Endothelial cell of umbilical vein (primary cell): Measurements from ENCODE around the gene METRN. TPM values are rescaled to one million over a fixed set of nuclear protein-coding genes. Genes with fewer than 3 reads are reported as not detected.
A peak's percentile ranks its signal among the peaks of the same experiment; 100 is the strongest.

Experiments used
- BruUV-seq: library from RNA; stranded (reverse); fragments of 400-500 nt; replicated peaks from 2 replicates; lab custom pipeline; 2021; lab: Mats Ljungman, UMichigan
- CTCF ChIA-PET: fragments of 300-600, 350-600 bp; sonication (Branson Sonifier 250); formaldehyde crosslinking; loops from one replicate; lab custom pipeline; 2021; ENCODE audit warnings: antibody characterized with exemption, inconsistent platforms; lab: Charles Lee
- POLR2A ChIA-PET: fragments of 300-600, 350-600 bp; sonication (Branson Sonifier 250); formaldehyde crosslinking; loops from one replicate; lab custom pipeline; 2021; ENCODE audit warnings: antibody characterized with exemption, inconsistent platforms; lab: Charles Lee
- DNase-seq: peaks from one replicate; pipeline ENCODE4 v3.0.0-alpha.2; 2011; ENCODE audit warnings: low read depth, low spot score
- FAIRE-seq: peaks from 2 replicates; lab custom pipeline; 2011; peaks lifted over from hg19 to GRCh38; lab: Jason Lieb, UNC
- H2AFZ ChIP-seq: 2 replicates; pipeline ENCODE4 v1.6.0; 2012; ENCODE audit warnings: low read depth, low read length, control low read depth, inconsistent platforms
- H3K27ac ChIP-seq: 2 replicates; pipeline ENCODE4 v1.5.1; 2011; ENCODE audit warnings: low read depth, mild to moderate bottlenecking, control low read depth, low read length, moderate library complexity; ENCODE audit not compliant: insufficient read depth
- H3K27me3 ChIP-seq, 2 experiments: 2 replicates each; pipeline versions ENCODE4 v1.6.0 to v1.6.1; 2011; ENCODE audit warnings: low read length in 2 of 2, mixed read lengths in 1 of 2; ENCODE audit not compliant: control insufficient read depth in 2 of 2, insufficient read depth in 2 of 2
- H3K36me3 ChIP-seq, 2 experiments: 2 replicates in 1 of 2; 3 replicates in 1 of 2; pipeline ENCODE4 v1.5.1; 2011; ENCODE audit warnings: low read length in 2 of 2, mild to moderate bottlenecking in 1 of 2, moderate library complexity in 1 of 2; ENCODE audit not compliant: control insufficient read depth in 2 of 2, insufficient read depth in 2 of 2; ENCODE audit errors: extremely low read depth in 1 of 2
- H3K4me1 ChIP-seq: 3 replicates; pipeline ENCODE4 v1.5.1; 2011; ENCODE audit warnings: mild to moderate bottlenecking, low read length; ENCODE audit not compliant: control insufficient read depth, insufficient read depth; ENCODE audit errors: extremely low read depth
- H3K4me2 ChIP-seq: 2 replicates; pipeline ENCODE4 v1.6.1; 2011; ENCODE audit warnings: low read length, control low read depth, mixed read lengths; ENCODE audit not compliant: insufficient read depth
- H3K4me3 ChIP-seq, 3 experiments: fragments of 200-600 bp in 1 of 3; sonication (generic), shearing (Covaris generic) in 1 of 3; replicated peaks in 1 of 3; 2 replicates each; pipeline ENCODE4 v1.5.1; 2011 to 2016; ENCODE audit warnings: control low read depth in 3 of 3, low read length in 3 of 3, mild to moderate bottlenecking in 2 of 3, inconsistent platforms in 1 of 3, low read depth in 1 of 3, moderate library complexity in 1 of 3; ENCODE audit not compliant: insufficient read depth in 1 of 3
- H3K79me2 ChIP-seq: 2 replicates; pipeline ENCODE4 v1.6.0; 2012; ENCODE audit warnings: low read length, inconsistent platforms; ENCODE audit not compliant: control insufficient read depth, insufficient read depth
- H3K9ac ChIP-seq: replicated peaks from 2 replicates; pipeline ENCODE3; 2011; ENCODE audit warnings: low read length, control low read depth; ENCODE audit not compliant: insufficient read depth; ENCODE audit errors: extremely low read depth
- H3K9me1 ChIP-seq: replicated peaks from 3 replicates; pipeline ENCODE4 v1.6.0; 2011; ENCODE audit warnings: mild to moderate bottlenecking, low read length; ENCODE audit not compliant: control insufficient read depth, insufficient read depth; ENCODE audit errors: extremely low read depth
- H3K9me3 ChIP-seq: replicated peaks from 2 replicates; pipeline ENCODE4 v1.5.1; 2012; ENCODE audit warnings: low read length, inconsistent platforms; ENCODE audit not compliant: control insufficient read depth, insufficient read depth
- H4K20me1 ChIP-seq: replicated peaks from 2 replicates; pipeline ENCODE3; 2011; ENCODE audit warnings: mild to moderate bottlenecking, low read length; ENCODE audit not compliant: control insufficient read depth, insufficient read depth; ENCODE audit errors: extremely low read depth
- MYC ChIP-seq: IDR thresholded peaks from one replicate; pipeline ENCODE4 v1.6.1; 2011; ENCODE audit warnings: mild to moderate bottlenecking, low read depth, low read length
- dilution Hi-C: fragments of 300-500 bp; cut with MboI; formaldehyde crosslinking; loops from one replicate; pipeline ENCODE4 v1.15.0; 2019; ENCODE audit warnings: low sequenced_read_pairs; ENCODE audit not compliant: extremely low pct_ligation_motif_present
- intact Hi-C: fragments of 100-400 bp; cut with micrococcal nuclease; formaldehyde crosslinking; loops from one replicate; pipeline ENCODE4 v1.10.0; 2022
- polyA plus RNA-seq, 4 experiments: library from polyadenylated mRNA; depleted of rRNA in 3 of 4; stranded (reverse) in 3 of 4; unstranded in 1 of 4; fragments of >200 nt; gene quantifications; 2 replicates each; pipeline versions ENCODE4 v1.2.1 to v1.2.3, GENCODE V29; 2011 to 2012; ENCODE audit warnings: missing spikeins in 1 of 4
- total RNA-seq: library from RNA; stranded (reverse); gene quantifications from 2 replicates; pipeline ENCODE4 v1.2.3, GENCODE V29; 2021
- TF ChIP-seq, protein P1 (sequence below): IDR thresholded peaks from 2 replicates; pipeline ENCODE4 v1.6.1; 2011; ENCODE audit not compliant: insufficient read depth, insufficient read length
- TF ChIP-seq, protein P2 (sequence below), 2 donors: IDR thresholded peaks; 1 replicate in 1 of 2; 2 replicates in 1 of 2; pipeline ENCODE4 v1.5.1; 2011; ENCODE audit warnings: low read length in 2 of 2, mild to moderate bottlenecking in 2 of 2, moderate library complexity in 2 of 2, control low read depth in 1 of 2, inconsistent platforms in 1 of 2, low read depth in 1 of 2; ENCODE audit not compliant: insufficient read depth in 1 of 2; ENCODE audit errors: extremely low read depth in 1 of 2

METRN gene
- total and polyA plus RNA-seq, 2 donors (not counting 3 experiments of a cell fraction or from before 2014, with no cell fraction given), result 10.0 to 16.1 TPM

DNA sequence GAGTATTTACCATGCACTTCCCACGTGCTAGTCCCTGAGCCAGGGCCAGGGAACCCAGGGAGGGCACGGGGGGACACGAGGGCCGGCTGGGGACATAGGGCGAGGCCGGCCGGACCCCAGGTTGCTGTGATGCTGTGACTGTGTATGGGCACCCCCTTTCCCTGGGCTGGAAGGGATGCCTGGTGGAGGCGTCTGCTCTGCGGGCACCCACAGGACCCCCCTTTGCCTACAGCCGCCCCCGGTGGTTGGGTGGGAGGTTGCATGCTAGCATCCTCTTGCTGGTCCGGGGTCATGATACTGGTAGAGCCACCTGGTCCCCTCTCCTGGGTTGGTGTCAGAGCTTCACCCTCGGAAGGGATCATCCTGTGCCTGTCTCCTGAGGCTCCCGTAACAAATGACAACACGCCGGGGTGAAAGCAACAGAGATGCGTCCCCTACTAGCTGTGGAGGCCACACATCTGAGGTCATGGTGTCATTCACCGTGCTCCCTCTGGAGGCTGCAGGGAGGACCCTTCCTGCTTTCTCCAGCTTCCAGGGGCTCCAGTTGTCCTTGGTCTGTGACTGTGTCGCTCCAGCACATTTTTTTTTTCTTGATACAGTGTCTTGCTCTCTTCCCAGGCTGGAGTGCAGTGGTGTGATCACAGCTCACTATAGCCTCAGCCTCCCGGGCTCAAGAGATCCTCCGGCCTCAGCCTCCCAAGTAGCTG lies 29.0 kb downstream of the METRN start:
- Histone ChIP-seq H4K20me1 (no peaks in the 10 kb centered on the region), H3K4me2 (no peak overlapping the region), H3K9me1 (no peaks in the 10 kb centered on the region), H3K4me3 (no peak overlapping the region), H3K36me3 (no peaks in the 10 kb centered on the region), H3K27ac (no peak overlapping the region), H3K9ac (no peak overlapping the region), H3K9me3 (no peaks in the 10 kb centered on the region), H3K79me2 (peaks cover 6% of the 10 kb centered on the region), H3K4me1 (peaks cover 10% of the 10 kb centered on the region), H2AFZ (no peak overlapping the region), H3K27me3 (no peaks in the 10 kb centered on the region)
- CTCF ChIA-PET, result interaction anchor here (1.7 kb wide), 1 partner anchor 41 kb away, joined by 4 read pairs; no protein-coding TSS in a partner anchor
- no peak for DNase-seq
- intact Hi-C loops, result loop anchor here (5.0 kb wide), 1 partner anchor 43 kb away; the partner anchor contains the start of genes CHTF18 and RPUSD1
- no TSS peak for BruUV-seq
- dilution Hi-C loops, result no loop called here
- TF ChIP-seq, protein P1, sequence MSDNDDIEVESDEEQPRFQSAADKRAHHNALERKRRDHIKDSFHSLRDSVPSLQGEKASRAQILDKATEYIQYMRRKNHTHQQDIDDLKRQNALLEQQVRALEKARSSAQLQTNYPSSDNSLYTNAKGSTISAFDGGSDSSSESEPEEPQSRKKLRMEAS, result no peak
- TF ChIP-seq, protein P2, sequence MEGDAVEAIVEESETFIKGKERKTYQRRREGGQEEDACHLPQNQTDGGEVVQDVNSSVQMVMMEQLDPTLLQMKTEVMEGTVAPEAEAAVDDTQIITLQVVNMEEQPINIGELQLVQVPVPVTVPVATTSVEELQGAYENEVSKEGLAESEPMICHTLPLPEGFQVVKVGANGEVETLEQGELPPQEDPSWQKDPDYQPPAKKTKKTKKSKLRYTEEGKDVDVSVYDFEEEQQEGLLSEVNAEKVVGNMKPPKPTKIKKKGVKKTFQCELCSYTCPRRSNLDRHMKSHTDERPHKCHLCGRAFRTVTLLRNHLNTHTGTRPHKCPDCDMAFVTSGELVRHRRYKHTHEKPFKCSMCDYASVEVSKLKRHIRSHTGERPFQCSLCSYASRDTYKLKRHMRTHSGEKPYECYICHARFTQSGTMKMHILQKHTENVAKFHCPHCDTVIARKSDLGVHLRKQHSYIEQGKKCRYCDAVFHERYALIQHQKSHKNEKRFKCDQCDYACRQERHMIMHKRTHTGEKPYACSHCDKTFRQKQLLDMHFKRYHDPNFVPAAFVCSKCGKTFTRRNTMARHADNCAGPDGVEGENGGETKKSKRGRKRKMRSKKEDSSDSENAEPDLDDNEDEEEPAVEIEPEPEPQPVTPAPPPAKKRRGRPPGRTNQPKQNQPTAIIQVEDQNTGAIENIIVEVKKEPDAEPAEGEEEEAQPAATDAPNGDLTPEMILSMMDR (IDR thresholded peaks at IDR 0.05; ENCODE audit: extremely low read depth in 1 of 2, insufficient read depth in 1 of 2, low read depth in 1 of 2, low read length in 2 of 2), result peak in 1 of 2 donors; percentile 16
- FAIRE-seq, result no peak
- POLR2A ChIA-PET, result no interaction called here

DNA sequence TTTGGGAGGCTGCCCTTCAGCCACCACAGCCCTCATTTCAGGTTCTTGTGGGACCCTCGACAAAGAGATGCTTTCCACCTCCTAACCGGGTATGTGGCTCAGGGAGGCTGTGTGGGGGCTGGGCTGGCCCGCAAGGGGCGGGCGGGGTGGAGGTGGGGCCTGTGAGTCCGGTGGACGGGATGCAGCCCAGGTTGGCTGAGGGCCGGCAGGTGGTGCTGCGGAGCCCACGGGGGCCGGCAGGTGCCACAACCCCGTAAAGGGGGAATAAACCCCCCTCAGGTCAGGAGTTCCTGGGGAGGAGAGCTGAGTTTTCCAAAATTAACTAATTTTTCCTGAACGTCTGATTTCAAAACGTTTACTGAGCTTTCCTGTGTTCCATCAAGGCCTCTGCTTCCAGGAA lies 30.8 kb downstream of the METRN start:
- DNase-seq (no peak), FAIRE-seq (no peak)
- Histone ChIP-seq H3K9me1 (no peaks in the 10 kb centered on the region), H3K9me3 (no peaks in the 10 kb centered on the region), H3K27ac (no peak overlapping the region), H2AFZ (no peak overlapping the region), H4K20me1 (no peaks in the 10 kb centered on the region), H3K4me3 (no peak overlapping the region), H3K4me1 (peaks cover 4% of the 10 kb centered on the region), H3K79me2 (no peaks in the 10 kb centered on the region), H3K4me2 (no peak overlapping the region), H3K36me3 (no peaks in the 10 kb centered on the region), H3K9ac (no peak overlapping the region), H3K27me3 (no peaks in the 10 kb centered on the region)
- dilution Hi-C loops (no loop called here), intact Hi-C loops (no loop called here)
- ChIA-PET POLR2A (no interaction called here), CTCF (interaction anchor here (1.0 kb wide), 1 partner anchor 42 kb away, joined by 3 read pairs; the partner anchor contains the start of genes CHTF18 and RPUSD1)
- no TSS peak for BruUV-seq
- TF ChIP-seq, protein P2 (IDR thresholded peaks at IDR 0.05; ENCODE audit: extremely low read depth in 1 of 2, insufficient read depth in 1 of 2, low read depth in 1 of 2, low read length in 2 of 2), result peak in 1 of 2 donors; percentile 19
- TF ChIP-seq MYC, result no peak
